Measurements from ENCODE around the gene PLEKHD1. TPM values are rescaled to one million over a fixed set of nuclear protein-coding genes. Genes with fewer than 3 reads are reported as not detected.
"Not testable (repeated sequence)": the region's sequence is repeated elsewhere in the genome, so short reads cannot be mapped to it uniquely, and the experiment has no call there.

Gene PLEKHD1
- total RNA-seq, 1 donor from 2014 or later: 0.05 TPM

DNA sequence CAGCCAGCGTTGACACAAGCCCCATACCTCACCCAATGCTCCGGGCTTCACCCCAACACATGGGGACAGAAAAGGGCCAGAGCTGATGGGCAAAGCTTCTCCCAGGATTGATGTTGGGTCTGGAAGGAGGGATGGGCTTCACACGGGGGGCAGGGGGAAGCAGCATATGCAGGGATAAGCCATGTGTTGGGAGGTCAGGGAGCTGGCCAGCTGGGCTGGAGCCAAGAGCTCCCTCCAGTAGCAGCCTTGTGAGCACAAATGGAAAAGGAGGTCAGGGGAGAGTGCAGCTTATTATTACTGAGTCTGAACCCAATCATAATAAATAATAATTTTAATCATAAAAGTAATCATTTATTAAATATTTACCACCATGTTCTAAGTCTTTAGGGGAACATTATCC, 9.3 kb downstream of the PLEKHD1 start:
- Mint-ChIP-seq H3K4me3 (ENCODE audit: unreplicated experiment) (no peak overlapping the region), H3K27me3 (ENCODE audit: low read depth, unreplicated experiment) (peaks cover 49% of the 10 kb centered on the region), H3K9me3 (ENCODE audit: unreplicated experiment) (no peaks in the 10 kb centered on the region), H3K36me3 (ENCODE audit: low read depth, unreplicated experiment) (peaks cover 3% of the 10 kb centered on the region), H3K4me1 (ENCODE audit: low read depth, unreplicated experiment) (no peaks in the 10 kb centered on the region), H3K27ac (ENCODE audit: unreplicated experiment) (no peak overlapping the region)
- H3K79me2 ChIP-seq (ENCODE audit: insufficient read depth, low read length): no peaks in the 10 kb centered on the region
- no peaks in the 10 kb centered on the region for H3K9me3 ChIP-seq (ENCODE audit: insufficient read depth, low read depth, low read length)
- no peak overlapping the region for H2AFZ ChIP-seq (ENCODE audit: low read depth, low read length)
- no peak for TF ChIP-seq EZH2 (IDR thresholded peaks at IDR 0.05; ENCODE audit: insufficient read depth, low read length)
- TF ChIP-seq, protein P1, sequence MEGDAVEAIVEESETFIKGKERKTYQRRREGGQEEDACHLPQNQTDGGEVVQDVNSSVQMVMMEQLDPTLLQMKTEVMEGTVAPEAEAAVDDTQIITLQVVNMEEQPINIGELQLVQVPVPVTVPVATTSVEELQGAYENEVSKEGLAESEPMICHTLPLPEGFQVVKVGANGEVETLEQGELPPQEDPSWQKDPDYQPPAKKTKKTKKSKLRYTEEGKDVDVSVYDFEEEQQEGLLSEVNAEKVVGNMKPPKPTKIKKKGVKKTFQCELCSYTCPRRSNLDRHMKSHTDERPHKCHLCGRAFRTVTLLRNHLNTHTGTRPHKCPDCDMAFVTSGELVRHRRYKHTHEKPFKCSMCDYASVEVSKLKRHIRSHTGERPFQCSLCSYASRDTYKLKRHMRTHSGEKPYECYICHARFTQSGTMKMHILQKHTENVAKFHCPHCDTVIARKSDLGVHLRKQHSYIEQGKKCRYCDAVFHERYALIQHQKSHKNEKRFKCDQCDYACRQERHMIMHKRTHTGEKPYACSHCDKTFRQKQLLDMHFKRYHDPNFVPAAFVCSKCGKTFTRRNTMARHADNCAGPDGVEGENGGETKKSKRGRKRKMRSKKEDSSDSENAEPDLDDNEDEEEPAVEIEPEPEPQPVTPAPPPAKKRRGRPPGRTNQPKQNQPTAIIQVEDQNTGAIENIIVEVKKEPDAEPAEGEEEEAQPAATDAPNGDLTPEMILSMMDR (IDR thresholded peaks at IDR 0.05; ENCODE audit: insufficient read depth, low read depth, low read length): no peak
- DNase-seq (ENCODE audit: low read depth): no peak
- H3K4me1 ChIP-seq (ENCODE audit: insufficient read depth, low read length): no peaks in the 10 kb centered on the region
- H3K27ac ChIP-seq (ENCODE audit: low read depth, low read length): no peak overlapping the region
- no peak for FAIRE-seq
- no peak overlapping the region for H3K4me2 ChIP-seq (ENCODE audit: low read length)
- no peak overlapping the region for H3K9ac ChIP-seq (ENCODE audit: low read length)
- no peak overlapping the region for H3K4me3 ChIP-seq (ENCODE audit: insufficient read depth, low read depth, low read length)
- H4K20me1 ChIP-seq (ENCODE audit: insufficient read depth, low read length): no peaks in the 10 kb centered on the region
- H3K36me3 ChIP-seq (ENCODE audit: insufficient read depth, low read length): no peaks in the 10 kb centered on the region
- H3K27me3 ChIP-seq (ENCODE audit: insufficient read depth, low read length): peaks cover 8% of the 10 kb centered on the region

GRCh38 chr14:69495341-69495921, 10.9 kb downstream of the PLEKHD1 start:
- no peaks in the 10 kb centered on the region for H3K36me3 ChIP-seq (ENCODE audit: insufficient read depth, low read length)

GRCh38 chr14:69497866-69498265, 13.3 kb downstream of the PLEKHD1 start:
- H3K4me1 ChIP-seq (ENCODE audit: insufficient read depth, low read length); H3K27ac ChIP-seq (ENCODE audit: low read depth, low read length); H2AFZ ChIP-seq (ENCODE audit: low read depth, low read length); H3K27ac Mint-ChIP-seq (ENCODE audit: unreplicated experiment); H3K4me2 ChIP-seq (ENCODE audit: low read length); H3K9me3 ChIP-seq (ENCODE audit: insufficient read depth, low read depth, low read length); H3K79me2 ChIP-seq (ENCODE audit: insufficient read depth, low read length); FAIRE-seq; H3K4me1 Mint-ChIP-seq (ENCODE audit: low read depth, unreplicated experiment); H4K20me1 ChIP-seq (ENCODE audit: insufficient read depth, low read length); H3K36me3 Mint-ChIP-seq (ENCODE audit: low read depth, unreplicated experiment); H3K4me3 ChIP-seq (ENCODE audit: insufficient read depth, low read depth, low read length); H3K36me3 ChIP-seq (ENCODE audit: insufficient read depth, low read length); H3K4me3 Mint-ChIP-seq (ENCODE audit: unreplicated experiment); H3K9me3 Mint-ChIP-seq (ENCODE audit: unreplicated experiment); DNase-seq (ENCODE audit: low read depth); H3K9ac ChIP-seq (ENCODE audit: low read length): not testable (repeated sequence)
- H3K27me3 Mint-ChIP-seq (ENCODE audit: low read depth, unreplicated experiment): peaks cover 63% of the 10 kb centered on the region
- peaks cover 18% of the 10 kb centered on the region for H3K27me3 ChIP-seq (ENCODE audit: insufficient read depth, low read length)

More at GRCh38 chr14:69495341-69495921, 10.9 kb downstream of the PLEKHD1 start:
- Mint-ChIP-seq H3K9me3 (ENCODE audit: unreplicated experiment) (no peaks in the 10 kb centered on the region), H3K36me3 (ENCODE audit: low read depth, unreplicated experiment) (peaks cover 3% of the 10 kb centered on the region), H3K27me3 (ENCODE audit: low read depth, unreplicated experiment) (peaks cover 52% of the 10 kb centered on the region), H3K4me1 (ENCODE audit: low read depth, unreplicated experiment) (no peaks in the 10 kb centered on the region), H3K4me3 (ENCODE audit: unreplicated experiment) (no peak overlapping the region), H3K27ac (ENCODE audit: unreplicated experiment) (no peak overlapping the region)
- H3K4me3 ChIP-seq (ENCODE audit: insufficient read depth, low read depth, low read length): no peak overlapping the region
- no peak for DNase-seq (ENCODE audit: low read depth)
- no peak for FAIRE-seq
- H2AFZ ChIP-seq (ENCODE audit: low read depth, low read length): no peak overlapping the region
- no peak overlapping the region for H3K27ac ChIP-seq (ENCODE audit: low read depth, low read length)
- H3K9me3 ChIP-seq (ENCODE audit: insufficient read depth, low read depth, low read length): no peaks in the 10 kb centered on the region
- H3K9ac ChIP-seq (ENCODE audit: low read length): no peak overlapping the region
- H4K20me1 ChIP-seq (ENCODE audit: insufficient read depth, low read length): no peaks in the 10 kb centered on the region
- H3K27me3 ChIP-seq (ENCODE audit: insufficient read depth, low read length): peaks cover 8% of the 10 kb centered on the region
- no peaks in the 10 kb centered on the region for H3K4me1 ChIP-seq (ENCODE audit: insufficient read depth, low read length)
- H3K79me2 ChIP-seq (ENCODE audit: insufficient read depth, low read length): no peaks in the 10 kb centered on the region
- TF ChIP-seq, protein P1 (IDR thresholded peaks at IDR 0.05; ENCODE audit: insufficient read depth, low read depth, low read length): no peak
- TF ChIP-seq EZH2 (IDR thresholded peaks at IDR 0.05; ENCODE audit: insufficient read depth, low read length): no peak
- no peak overlapping the region for H3K4me2 ChIP-seq (ENCODE audit: low read length)

GRCh38 chr14:69498286-69498685, 13.8 kb downstream of the PLEKHD1 start:
- not testable (repeated sequence) for DNase-seq (ENCODE audit: low read depth); H3K4me1 Mint-ChIP-seq (ENCODE audit: low read depth, unreplicated experiment); H3K4me3 Mint-ChIP-seq (ENCODE audit: unreplicated experiment); H3K36me3 ChIP-seq (ENCODE audit: insufficient read depth, low read length); H3K79me2 ChIP-seq (ENCODE audit: insufficient read depth, low read length); H3K27ac Mint-ChIP-seq (ENCODE audit: unreplicated experiment); FAIRE-seq; H3K36me3 Mint-ChIP-seq (ENCODE audit: low read depth, unreplicated experiment); H3K4me3 ChIP-seq (ENCODE audit: insufficient read depth, low read depth, low read length); H3K9me3 ChIP-seq (ENCODE audit: insufficient read depth, low read depth, low read length); H3K27ac ChIP-seq (ENCODE audit: low read depth, low read length); H3K9me3 Mint-ChIP-seq (ENCODE audit: unreplicated experiment); H3K4me2 ChIP-seq (ENCODE audit: low read length); H3K4me1 ChIP-seq (ENCODE audit: insufficient read depth, low read length); H2AFZ ChIP-seq (ENCODE audit: low read depth, low read length); H4K20me1 ChIP-seq (ENCODE audit: insufficient read depth, low read length); H3K9ac ChIP-seq (ENCODE audit: low read length)
- peaks cover 63% of the 10 kb centered on the region for H3K27me3 Mint-ChIP-seq (ENCODE audit: low read depth, unreplicated experiment)
- peaks cover 18% of the 10 kb centered on the region for H3K27me3 ChIP-seq (ENCODE audit: insufficient read depth, low read length)
